Limb (tissue), 2 donors: ENCODE measurements around the gene ST3GAL2.
"Not testable (repeated sequence)": the region's sequence is repeated elsewhere in the genome, so short reads cannot be mapped to it uniquely, and the experiment has no call there.

ENCODE experiments used
- DNase-seq, 2 donors: peaks; one replicate each; pipeline ENCODE4 v3.0.0-alpha.2; 2016; ENCODE audit errors: extremely low spot score in 2 of 2

The ST3GAL2 gene

DNA sequence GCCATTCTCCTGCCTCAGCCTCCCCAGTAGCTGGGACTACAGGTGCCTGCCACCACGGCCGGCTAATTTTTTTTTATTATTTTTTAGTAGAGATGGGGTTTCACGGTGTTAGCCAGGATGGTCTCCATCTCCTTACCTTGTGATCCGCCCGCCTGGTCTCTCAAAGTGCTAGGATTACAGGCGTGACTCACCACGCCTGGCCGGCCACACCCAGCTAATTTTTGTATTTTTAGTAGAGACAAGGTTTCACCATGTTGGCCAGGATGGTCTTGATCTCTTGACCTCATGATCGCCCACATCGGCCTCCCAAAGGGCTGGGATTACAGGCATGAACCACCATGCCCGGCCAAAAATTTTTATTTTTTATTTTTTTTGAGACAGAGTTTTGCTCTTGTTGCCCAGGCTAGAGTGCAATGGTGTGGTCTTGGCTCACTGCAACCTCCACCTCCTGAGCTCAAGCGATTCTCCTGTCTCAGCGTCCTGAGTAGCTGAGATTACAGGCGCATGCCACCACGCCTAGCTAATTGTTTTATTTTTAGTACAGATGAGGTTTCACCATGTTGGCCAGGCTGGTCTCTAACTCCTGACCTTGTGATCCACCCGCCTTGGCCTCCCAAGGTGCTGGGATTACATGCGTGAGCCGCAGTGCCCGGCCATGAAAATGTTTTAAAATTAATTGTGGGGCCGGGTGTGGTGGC lies 52.5 kb downstream of the ST3GAL2 start:
- not testable (repeated sequence) for DNase-seq

DNA sequence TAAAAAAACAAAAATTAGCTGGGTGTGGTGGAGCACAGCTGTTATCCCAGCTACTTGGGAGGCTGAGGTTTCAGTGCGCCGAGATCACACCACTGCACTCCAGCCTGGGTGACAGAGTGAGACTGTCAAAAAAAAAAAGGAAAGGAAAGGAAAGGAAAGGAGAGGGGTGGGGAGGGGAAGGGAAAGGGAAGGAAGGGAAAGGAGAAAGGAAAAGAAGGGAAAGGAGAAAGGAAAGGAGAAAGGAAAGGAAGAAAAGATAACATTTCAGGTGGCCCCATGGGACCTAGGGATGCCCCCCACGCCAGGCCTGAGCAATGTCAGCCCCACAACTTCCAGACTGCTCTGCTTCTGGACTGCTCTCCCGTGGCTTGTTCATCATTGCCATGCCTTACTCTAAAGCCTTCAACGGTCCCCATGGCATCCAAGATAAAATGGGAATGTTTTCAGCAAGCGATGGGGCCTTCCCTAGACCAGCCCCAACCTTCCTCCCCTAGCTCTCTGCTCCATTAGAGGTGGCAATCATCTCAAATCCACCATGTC lies 55.4 kb downstream of the ST3GAL2 start:
- DNase-seq: no peak

DNA sequence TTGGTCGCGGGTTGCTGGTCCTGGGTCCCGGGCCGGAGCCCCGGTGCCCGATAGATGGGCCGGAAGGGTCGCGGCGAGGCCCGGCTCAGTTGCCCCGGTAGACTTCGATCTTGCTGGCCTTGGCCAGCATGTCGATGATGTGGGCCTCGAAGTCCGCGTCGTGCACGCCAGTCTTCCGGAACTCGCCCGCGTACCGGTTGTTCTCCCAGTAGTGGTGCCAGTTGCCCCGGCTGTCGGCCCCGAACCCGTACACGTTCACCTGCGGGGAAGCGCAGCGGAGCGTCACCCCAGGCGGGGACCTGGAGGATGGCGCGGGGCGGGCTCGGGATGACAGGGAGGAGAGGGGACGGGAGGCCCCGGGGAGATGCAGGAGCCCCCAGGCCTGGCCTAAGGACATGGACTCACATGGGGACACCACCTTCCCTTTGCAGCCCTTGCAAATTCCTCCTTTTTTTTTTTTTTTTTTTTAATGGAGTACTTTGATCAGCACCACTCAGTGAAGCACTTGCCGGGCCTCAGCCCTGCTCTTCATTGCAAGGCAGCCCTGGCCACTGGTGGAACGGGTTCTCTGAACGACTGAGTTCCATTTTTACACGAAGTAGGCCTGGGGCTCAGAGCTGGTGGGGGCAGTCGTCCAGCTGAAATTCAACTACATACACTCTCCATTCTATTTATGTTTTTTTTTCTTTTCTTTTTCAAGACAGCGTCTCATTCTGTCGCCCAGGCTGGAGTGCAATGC lies 57.1 kb downstream of the ST3GAL2 start:
- DNase-seq: no peak

GRCh38 chr16:70380919-70381603 lies 57.8 kb downstream of the ST3GAL2 start:
- peak; percentile 97 to 99 for DNase-seq

DNA sequence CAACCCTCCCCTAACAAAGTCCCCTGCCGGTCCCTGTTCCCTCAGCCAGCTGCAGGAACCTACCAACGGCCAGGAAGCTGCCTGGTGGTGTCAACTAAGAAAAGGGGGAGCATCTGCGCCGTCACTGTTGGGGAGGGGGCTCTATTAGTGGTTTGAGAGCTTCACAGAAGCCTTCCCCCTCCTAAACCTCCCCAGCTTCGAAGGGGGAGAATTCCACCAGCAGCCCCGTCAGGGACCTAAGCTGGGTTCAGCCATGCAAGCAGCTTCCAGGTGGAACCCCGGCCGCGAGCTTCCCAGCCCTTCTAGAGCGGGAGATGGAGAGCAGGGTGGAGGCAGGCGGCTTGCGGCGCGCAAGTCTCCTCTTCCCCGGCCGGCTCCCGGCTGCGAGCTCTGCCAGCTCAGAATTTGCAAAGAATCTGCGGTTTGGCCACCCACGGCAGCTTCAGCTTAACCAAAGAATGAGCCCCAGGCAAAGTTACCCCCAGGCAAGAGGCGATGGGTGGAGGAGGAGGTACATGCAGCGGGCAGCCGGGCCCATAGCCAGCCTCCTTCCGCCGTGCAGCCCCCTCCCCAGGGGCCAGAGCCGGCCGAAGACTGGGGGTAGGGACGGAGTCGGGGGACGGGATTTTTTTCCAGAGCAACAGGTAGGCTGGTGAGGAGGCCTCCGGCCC lies 58.5 kb downstream of the ST3GAL2 start:
- DNase-seq: peak; percentile 45 to 75

DNA sequence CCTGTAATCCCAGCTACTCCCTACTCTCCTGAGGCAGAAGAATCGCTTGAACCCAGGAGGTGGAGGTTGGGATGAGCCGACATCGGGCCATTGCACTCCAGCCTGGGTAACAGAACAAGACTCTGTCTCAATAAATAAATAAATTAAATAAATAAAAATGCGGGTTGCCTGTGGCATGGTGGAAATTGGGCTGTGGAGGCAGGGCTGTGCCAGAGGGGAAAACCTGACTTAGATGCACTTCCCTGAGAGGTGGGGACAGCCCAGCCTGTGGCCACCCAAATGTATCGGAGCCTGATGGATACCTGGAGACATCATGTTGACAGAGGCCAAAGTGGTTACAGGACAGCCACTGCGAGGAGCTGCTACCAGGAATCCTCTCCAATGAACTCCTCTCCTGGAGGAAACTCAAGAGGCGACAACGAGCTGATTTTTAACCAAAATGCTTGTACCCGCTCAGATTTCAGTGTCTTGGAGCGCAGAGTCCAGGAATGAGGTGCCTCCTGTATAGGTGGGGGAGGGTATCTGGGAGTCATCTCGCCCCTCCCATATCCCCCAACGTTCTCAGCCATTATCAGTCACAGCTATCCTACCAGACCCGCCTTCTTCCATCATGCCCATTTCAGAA lies 59.9 kb downstream of the ST3GAL2 start:
- no peak for DNase-seq

DNA sequence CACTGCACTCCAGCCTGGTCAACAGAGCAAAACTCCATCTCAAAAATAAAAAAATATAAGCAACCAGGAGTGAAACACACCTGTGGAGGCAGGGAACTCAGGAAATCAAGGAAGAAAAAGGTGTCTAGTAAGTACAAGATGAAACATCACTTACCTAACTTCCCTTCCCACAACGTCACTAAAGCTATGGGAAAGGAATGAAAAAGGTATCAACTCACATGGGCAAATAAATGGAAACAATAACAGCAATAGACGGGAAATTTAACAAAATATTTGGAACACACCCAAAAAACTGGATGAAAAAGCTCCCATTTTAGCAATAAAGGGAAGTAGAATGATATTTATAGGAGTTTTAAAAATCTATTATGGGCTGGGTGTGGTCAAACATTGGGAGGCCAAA lies 61.1 kb downstream of the ST3GAL2 start:
- DNase-seq: no peak

DNA sequence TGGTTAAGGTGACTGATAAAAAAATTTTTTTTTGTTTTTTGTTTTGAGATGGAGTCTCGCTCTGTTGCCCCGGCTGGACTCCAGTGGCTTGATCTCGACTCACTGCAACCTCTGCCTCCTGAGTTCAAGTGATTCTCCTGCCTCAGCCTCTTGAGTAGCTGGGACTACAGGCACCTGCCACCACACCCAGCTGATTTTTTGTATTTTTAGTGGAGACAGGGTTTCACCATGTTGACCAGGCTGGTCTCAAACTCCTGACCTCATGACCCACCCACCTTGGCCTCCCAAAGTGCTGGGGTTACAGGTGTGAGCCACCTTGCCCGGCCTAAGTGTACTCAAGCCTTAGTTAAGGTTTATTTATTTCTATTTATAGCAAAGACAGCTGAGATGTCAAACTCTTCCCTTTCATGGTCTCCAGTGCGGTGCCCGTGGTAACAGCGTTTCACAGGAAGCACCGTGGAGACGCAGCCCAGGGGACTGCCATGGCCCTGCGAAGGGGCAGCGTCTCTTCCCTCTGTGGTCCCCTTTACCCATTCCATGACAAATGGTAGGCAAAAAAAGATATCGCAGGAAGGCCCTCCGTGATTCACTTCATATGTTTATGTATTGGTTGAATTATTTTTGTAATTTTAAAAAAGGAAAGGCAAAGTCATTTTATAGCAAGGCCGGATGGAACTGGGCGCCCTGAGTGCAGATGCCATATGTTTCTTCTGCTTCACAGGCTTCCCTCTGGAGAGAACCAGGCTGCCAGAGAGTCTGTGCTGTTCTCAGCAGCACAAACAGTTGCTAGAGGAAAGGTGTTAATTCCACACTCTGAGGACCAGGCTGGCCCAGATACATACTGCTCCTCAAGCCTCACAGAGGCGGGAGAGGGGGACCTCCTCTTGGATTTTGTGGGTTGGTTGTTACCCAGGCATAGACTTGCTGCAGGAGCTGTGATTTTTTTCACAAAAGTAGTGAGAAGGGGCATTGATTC lies 63.0 kb downstream of the ST3GAL2 start:
- DNase-seq: no peak

- DNase-seq: no peak
Observed at GRCh38 chr16:70374213-70374612, 64.7 kb downstream of the ST3GAL2 start.

GRCh38 chr16:70372921-70373728 lies 65.8 kb downstream of the ST3GAL2 start:
- DNase-seq: no peak

GRCh38 chr16:70370924-70371323 lies 68.0 kb downstream of the ST3GAL2 start:
- DNase-seq: no peak

DNA sequence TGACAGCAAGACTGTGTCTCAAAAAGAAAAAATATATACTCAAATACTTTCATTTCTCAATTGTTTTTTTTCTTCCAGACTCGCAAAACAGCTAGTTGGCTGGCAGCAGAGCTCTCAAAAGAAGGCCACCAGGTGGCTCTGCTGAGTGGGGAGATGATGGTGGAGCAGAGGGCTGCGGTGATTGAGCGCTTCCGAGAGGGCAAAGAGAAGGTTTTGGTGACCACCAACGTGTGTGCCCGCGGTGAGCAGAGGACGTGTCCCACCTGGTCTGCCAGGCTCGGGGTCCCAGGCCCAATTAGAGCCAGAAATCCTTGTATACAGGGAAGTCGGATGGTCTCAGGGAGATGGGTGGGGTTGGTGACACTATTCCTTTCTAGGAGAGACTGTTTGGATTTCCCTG lies 68.8 kb downstream of the ST3GAL2 start:
- not testable (repeated sequence) for DNase-seq

- no peak for DNase-seq
Observed at GRCh38 chr16:70364399-70364798, 74.5 kb downstream of the ST3GAL2 start.

DNA sequence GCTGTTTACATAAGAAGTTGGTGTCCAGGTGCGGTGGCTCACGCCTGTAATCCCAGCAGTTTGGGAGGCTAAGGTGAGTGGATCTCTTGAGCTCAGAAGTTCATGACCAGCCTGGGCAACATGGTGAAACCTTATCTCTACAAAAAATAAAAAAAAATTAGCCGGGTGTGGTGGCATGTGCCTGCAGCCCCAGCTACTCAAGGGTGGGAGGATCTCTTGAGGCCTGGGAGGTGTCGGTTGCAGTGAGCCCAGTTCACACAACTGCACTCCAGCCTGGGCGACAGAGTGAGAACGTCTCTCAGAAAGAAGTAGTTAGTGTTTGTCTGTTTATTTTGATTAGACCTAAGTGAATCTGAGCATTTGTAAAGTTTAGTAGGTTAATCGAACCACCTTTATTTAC lies 79.3 kb downstream of the ST3GAL2 start:
- no peak for DNase-seq

GRCh38 chr16:70349783-70350182 lies 89.1 kb downstream of the ST3GAL2 start:
- no peak for DNase-seq

DNA sequence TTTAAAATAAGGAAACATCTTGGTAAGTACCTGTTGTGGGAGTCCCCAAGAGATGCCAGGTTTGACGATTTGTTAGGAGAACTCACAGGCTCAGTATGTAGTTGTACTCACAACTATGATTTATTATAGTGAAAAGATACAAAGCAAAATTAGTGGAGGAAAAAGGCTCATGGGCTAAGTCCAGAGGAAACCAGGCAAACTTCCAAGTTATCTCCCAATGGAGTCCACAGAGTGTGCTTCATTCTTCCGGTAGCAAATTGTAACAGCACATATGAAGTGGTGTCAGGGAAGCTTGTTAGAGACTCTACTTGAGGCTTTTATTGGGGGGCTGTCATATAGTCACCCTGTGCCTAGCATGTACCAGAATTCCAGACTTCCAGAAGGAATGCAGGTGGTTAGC lies 89.9 kb downstream of the ST3GAL2 start:
- DNase-seq: no peak

- no peak for DNase-seq
Observed at GRCh38 chr16:70345840-70346239, 93.1 kb downstream of the ST3GAL2 start.

DNA sequence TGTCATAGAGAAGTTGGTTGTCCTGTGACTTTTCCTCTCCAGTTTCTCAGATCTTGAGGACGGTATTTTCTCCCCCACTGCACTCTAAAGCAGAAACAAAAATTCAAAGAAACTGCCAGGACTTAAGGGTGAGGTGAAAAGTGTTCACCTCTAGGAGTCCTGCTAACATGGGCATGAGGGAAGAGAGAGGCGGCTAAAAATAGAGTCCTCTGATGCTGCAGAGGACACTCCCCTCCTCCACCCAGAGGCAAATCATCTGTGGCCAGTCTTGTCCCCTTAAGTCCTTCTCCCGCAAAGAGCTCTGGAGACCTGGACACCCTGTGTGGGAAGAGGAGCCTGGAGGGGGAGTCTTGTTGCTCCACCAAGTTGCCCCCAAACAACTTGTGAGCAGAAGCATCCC lies 96.9 kb downstream of the ST3GAL2 start:
- no peak for DNase-seq

DNA sequence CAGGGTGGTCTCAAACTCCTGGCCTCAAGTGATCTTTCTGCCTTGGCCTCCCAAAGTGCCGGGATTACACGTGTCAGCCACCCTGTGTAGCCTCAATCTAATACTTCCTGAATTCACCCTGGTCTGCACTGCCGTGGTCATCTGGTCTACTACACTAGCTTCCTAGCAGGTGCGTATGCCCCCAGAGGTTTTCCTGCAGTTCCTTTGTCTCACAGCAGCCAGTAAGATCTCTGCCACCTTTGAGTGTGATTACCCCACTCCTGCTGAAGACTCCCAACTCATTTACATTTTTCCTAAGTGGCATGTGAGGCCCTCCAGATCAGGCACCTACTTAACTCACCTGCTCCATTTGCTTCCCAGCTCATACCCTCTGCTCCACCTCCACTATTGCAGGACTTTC lies 97.3 kb downstream of the ST3GAL2 start:
- no peak for DNase-seq
